Lower leg skin (tissue), 4 donors: ENCODE measurements around the gene IFRD2. TPM values are rescaled to one million over a fixed set of nuclear protein-coding genes. Genes with fewer than 3 reads are reported as not detected.

Source experiments
- DNase-seq, 2 donors: peaks; one replicate each; pipeline ENCODE4 v3.0.0-alpha.2; 2019; ENCODE audit warnings: low spot score in 2 of 2
- H3K4me3 ChIP-seq: fragments of 200-600 bp; sonication (generic); 2 replicates; pipeline ENCODE4 v1.5.1; 2017; ENCODE audit warnings: mild to moderate bottlenecking, low read depth; ENCODE audit not compliant: poor library complexity, severe bottlenecking
- CTCF ChIP-seq, 3 donors: fragments of 450-650 bp; IDR thresholded peaks; one replicate each; pipeline ENCODE4 v1.5.1; 2016; ENCODE audit warnings: antibody characterized with exemption in 3 of 3, mild to moderate bottlenecking in 3 of 3, moderate library complexity in 2 of 3
- POLR2A ChIP-seq, 2 donors: fragments of 450-650 bp; IDR thresholded peaks; one replicate each; pipeline ENCODE4 v1.6.1; 2016 to 2017; ENCODE audit warnings: antibody characterized with exemption in 2 of 2, mild to moderate bottlenecking in 1 of 2, moderate library complexity in 1 of 2
- WGBS, 2 donors: methylation state at CpG; one replicate each; pipeline ENCODE4 v1.1.5; 2018; 5-methylcytosine and 5-hydroxymethylcytosine counted together
- intact Hi-C: fragments of 100-400 bp; cut with DNase I; formaldehyde crosslinking; loops from one replicate; pipeline ENCODE4 v1.15.0; 2023; ENCODE audit warnings: low total_unique reads
- total RNA-seq, 4 donors: library from RNA; depleted of rRNA; stranded (reverse); fragments of >200 nt; gene quantifications; one replicate each; pipeline ENCODE4 v1.1.0, GENCODE V29; 2016

The IFRD2 gene
- total RNA-seq, 4 donors from 2014 or later: 32.9 to 69.0 (median 39.8) TPM

- H3K4me3 ChIP-seq: no peak overlapping the region
- intact Hi-C loops: no loop called here
Measured at GRCh38 chr3:50338965-50339364, 46.7 kb upstream of the IFRD2 start.

GRCh38 chr3:50337175-50337861, 45.1 kb upstream of the IFRD2 start:
- WGBS, 2 donors: 0 to 2% methylated on average over 10 to 38 of the region's 79 CpGs
- DNase-seq: peak; percentile 99 to 100
- peak in 1 of 2 donors; percentile 18 for TF ChIP-seq POLR2A (IDR thresholded peaks at IDR 0.05)
- TF ChIP-seq CTCF (IDR thresholded peaks at IDR 0.05): no peak
- intact Hi-C loops: no loop called here
- H3K4me3 ChIP-seq: peak overlapping the region; percentile 60

More at GRCh38 chr3:50338965-50339364, 46.7 kb upstream of the IFRD2 start:
- 56 to 69% methylated on average over 5 of the region's 5 CpGs for WGBS, 2 donors
- no peak for DNase-seq
- TF ChIP-seq POLR2A (IDR thresholded peaks at IDR 0.05): no peak
- TF ChIP-seq CTCF (IDR thresholded peaks at IDR 0.05): no peak

GRCh38 chr3:50336452-50337174, 44.4 kb upstream of the IFRD2 start:
- intact Hi-C loops: no loop called here
- DNase-seq: no peak
- TF ChIP-seq POLR2A (IDR thresholded peaks at IDR 0.05) (no peak), CTCF (IDR thresholded peaks at IDR 0.05) (no peak)
- peak overlapping the region; percentile 60 for H3K4me3 ChIP-seq
- WGBS, 2 donors: 1 to 11% methylated on average over 6 to 28 of the region's 31 CpGs

DNA sequence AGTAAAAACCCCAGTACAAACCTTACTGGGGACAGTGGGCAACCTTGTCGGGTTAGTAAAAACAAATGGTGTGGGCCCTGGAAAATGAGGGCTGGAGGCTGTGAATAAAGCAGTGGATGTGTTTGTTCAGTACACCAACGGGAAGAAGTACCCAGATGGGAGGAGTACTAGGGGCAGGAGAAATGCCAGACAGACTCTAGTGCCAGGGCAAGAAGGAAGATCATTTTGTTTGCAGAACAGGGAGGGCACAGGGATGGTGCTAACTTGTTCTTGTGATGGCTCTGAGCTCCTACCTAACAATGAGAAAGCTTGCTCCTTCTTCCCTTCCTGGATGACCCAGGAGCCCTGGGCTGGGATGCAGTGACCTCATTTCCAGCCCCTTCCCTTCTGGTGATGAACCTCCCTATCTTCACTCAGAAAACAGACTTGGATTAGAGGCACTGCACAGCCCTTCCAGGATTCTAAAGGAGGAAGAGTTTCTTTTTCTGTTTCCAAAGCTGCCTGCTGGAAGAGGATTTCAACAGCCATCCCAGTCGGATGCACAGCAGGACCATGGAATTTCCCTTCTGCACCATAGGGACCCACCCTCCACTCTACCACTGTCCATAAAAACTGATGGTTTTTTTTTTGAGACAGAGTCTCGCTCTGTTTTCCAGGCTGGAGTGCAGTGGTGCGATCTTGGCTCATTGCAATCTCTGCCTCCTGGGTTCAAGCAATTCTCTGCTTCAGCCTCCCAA, 42.3 kb upstream of the IFRD2 start:
- WGBS, 2 donors: 45 to 57% methylated on average over 5 of the region's 5 CpGs
- intact Hi-C loops: no loop called here
- no peak for DNase-seq
- no peak for TF ChIP-seq POLR2A (IDR thresholded peaks at IDR 0.05)
- TF ChIP-seq CTCF (IDR thresholded peaks at IDR 0.05): no peak
- H3K4me3 ChIP-seq: no peak overlapping the region

DNA sequence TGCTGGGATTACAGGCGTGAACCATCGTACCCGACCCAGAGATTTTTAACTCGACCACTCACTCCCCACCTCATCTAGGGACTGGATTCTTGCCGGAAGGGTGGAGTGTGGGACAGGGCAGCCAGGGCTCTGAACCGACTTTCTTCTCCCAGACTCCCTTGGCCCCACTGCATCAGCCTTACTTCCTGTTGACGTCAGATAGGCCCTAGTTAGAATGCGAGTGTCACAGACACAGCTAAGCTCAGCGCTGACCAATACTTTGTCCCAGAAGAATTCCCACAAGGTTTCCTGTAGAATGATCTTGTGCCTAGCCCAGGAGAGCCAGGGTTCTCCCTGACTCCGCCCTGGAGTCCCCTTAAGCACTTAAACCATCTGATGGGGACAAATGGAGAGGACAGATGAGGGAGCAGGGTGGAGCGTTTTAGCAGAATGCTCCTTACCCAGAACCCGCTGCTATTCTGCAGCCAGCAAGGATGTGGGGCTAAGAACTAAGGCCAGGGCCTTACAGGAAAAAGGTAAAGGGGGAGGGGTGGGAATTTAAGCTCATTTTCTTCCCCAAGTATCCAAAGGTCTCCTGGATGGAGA, 41.6 kb upstream of the IFRD2 start:
- no peak for DNase-seq
- no peak overlapping the region for H3K4me3 ChIP-seq
- 44 to 60% methylated on average over 12 of the region's 12 CpGs for WGBS, 2 donors
- intact Hi-C loops: no loop called here
- TF ChIP-seq POLR2A (IDR thresholded peaks at IDR 0.05) (no peak), CTCF (IDR thresholded peaks at IDR 0.05) (no peak)
